ENCODE measurements around the gene TMEM138. TPM values are rescaled to one million over a fixed set of nuclear protein-coding genes. Genes with fewer than 3 reads are reported as not detected.

The TMEM138 gene
- total and polyA plus RNA-seq, 2 of the 13 experiments (the other 11 are each of a cell fraction or from before 2014, with no cell fraction given): 43.5 to 61.0 TPM

GRCh38 chr11:61332797-61333549, 29.2 kb upstream of the TMEM138 start, which contains the start of the genes DDB1 and TKFC (continued):
- no peak for TF ChIP-seq ARNT (IDR thresholded peaks at IDR 0.05)
- peak; percentile 26; the same call in 1 of the 2 replicates for TF ChIP-seq ZNF747 (CRISPR knock-in tag; IDR thresholded peaks at IDR 0.05; ENCODE audit: borderline replicate concordance)
- TF ChIP-seq TOE1 (CRISPR knock-in tag; IDR thresholded peaks at IDR 0.05): 0 out of 2 replicates have a peak, but pooled peaks have one; percentile 25
- TF ChIP-seq ZNF564 (CRISPR knock-in tag; IDR thresholded peaks at IDR 0.05): 0 out of 2 replicates have a peak, but pooled peaks have one; percentile 80
- TF ChIP-seq ZNF580 (CRISPR knock-in tag; IDR thresholded peaks at IDR 0.05; ENCODE audit: borderline replicate concordance, low read depth): peak; percentile 83; the same call in 1 of the 2 replicates
- TF ChIP-seq ZNF136 (CRISPR knock-in tag; IDR thresholded peaks at IDR 0.05; ENCODE audit: low read depth): no peak
- TF ChIP-seq RAD21 (CRISPR knock-in tag; IDR thresholded peaks at IDR 0.05): no peak; the same call in 1 of the 2 replicates
- TF ChIP-seq ZNF772 (CRISPR knock-in tag; IDR thresholded peaks at IDR 0.05): no peak; the same call in 1 of the 2 replicates
- TF ChIP-seq TBX2 (CRISPR knock-in tag; IDR thresholded peaks at IDR 0.05; ENCODE audit: borderline replicate concordance): peak; percentile 61; the same call in 1 of the 2 replicates
- TF ChIP-seq ZNF180 (CRISPR knock-in tag; IDR thresholded peaks at IDR 0.05; ENCODE audit: borderline replicate concordance, low read depth): no peak
- TF ChIP-seq, protein P1, sequence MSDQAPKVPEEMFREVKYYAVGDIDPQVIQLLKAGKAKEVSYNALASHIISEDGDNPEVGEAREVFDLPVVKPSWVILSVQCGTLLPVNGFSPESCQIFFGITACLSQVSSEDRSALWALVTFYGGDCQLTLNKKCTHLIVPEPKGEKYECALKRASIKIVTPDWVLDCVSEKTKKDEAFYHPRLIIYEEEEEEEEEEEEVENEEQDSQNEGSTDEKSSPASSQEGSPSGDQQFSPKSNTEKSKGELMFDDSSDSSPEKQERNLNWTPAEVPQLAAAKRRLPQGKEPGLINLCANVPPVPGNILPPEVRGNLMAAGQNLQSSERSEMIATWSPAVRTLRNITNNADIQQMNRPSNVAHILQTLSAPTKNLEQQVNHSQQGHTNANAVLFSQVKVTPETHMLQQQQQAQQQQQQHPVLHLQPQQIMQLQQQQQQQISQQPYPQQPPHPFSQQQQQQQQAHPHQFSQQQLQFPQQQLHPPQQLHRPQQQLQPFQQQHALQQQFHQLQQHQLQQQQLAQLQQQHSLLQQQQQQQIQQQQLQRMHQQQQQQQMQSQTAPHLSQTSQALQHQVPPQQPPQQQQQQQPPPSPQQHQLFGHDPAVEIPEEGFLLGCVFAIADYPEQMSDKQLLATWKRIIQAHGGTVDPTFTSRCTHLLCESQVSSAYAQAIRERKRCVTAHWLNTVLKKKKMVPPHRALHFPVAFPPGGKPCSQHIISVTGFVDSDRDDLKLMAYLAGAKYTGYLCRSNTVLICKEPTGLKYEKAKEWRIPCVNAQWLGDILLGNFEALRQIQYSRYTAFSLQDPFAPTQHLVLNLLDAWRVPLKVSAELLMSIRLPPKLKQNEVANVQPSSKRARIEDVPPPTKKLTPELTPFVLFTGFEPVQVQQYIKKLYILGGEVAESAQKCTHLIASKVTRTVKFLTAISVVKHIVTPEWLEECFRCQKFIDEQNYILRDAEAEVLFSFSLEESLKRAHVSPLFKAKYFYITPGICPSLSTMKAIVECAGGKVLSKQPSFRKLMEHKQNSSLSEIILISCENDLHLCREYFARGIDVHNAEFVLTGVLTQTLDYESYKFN (CRISPR knock-in tag; conservative IDR thresholded peaks at IDR 0.05): peak; percentile 41; the same call in 1 of the 2 replicates
- TF ChIP-seq ZFYVE20 (CRISPR knock-in tag; IDR thresholded peaks at IDR 0.05; ENCODE audit: borderline replicate concordance, low read depth): 0 out of 2 replicates have a peak, but pooled peaks have one; percentile 62
- TF ChIP-seq ZNF607 (CRISPR knock-in tag; IDR thresholded peaks at IDR 0.05; ENCODE audit: borderline replicate concordance): no peak; the same call in 1 of the 2 replicates
- TF ChIP-seq SETDB1 (CRISPR knock-in tag; IDR thresholded peaks at IDR 0.05; ENCODE audit: borderline replicate concordance): no peak
- TF ChIP-seq RBAK (CRISPR knock-in tag; IDR thresholded peaks at IDR 0.05): no peak
- TF ChIP-seq HNRNPH1 (optimal IDR thresholded peaks at IDR 0.05; ENCODE audit: low read depth, low read length): no peak
- TF ChIP-seq ZNF318 (CRISPR knock-in tag; IDR thresholded peaks at IDR 0.05): no peak
